Prostate gland (tissue), 2 donors: Measurements from ENCODE around the gene UTS2B. TPM values are rescaled to one million over a fixed set of nuclear protein-coding genes. Genes with fewer than 3 reads are reported as not detected.

Source experiments
- DNase-seq: peaks from one replicate; pipeline ENCODE4 v3.0.0-alpha.2; 2019; ENCODE audit warnings: low spot score
- H3K27ac ChIP-seq, 2 donors: fragments of 200-600 bp; sonication (generic); 2 replicates each; pipeline ENCODE4 v1.5.1; 2017 to 2019
- H3K27me3 ChIP-seq: fragments of 200-600 bp; sonication (generic); replicated peaks from 2 replicates; pipeline ENCODE4 v1.5.1; 2019; ENCODE audit not compliant: insufficient read depth
- H3K36me3 ChIP-seq, 2 donors: fragments of 200-600 bp; sonication (generic); 1 replicate in 1 of 2; 2 replicates in 1 of 2; pipeline versions ENCODE4 v1.5.1 to v1.8.1; 2017 to 2019
- H3K4me1 ChIP-seq: fragments of 200-600 bp; sonication (generic); replicated peaks from 2 replicates; pipeline ENCODE4 v1.5.1; 2019
- H3K4me3 ChIP-seq, 2 donors: fragments of 200-600 bp; sonication (generic); 2 replicates each; pipeline ENCODE4 v1.5.1; 2017 to 2019
- H3K9me3 ChIP-seq: fragments of 200-600 bp; sonication (generic); 2 replicates; pipeline ENCODE4 v1.5.1; 2017
- POLR2A ChIP-seq: fragments of 450-650 bp; IDR thresholded peaks from one replicate; pipeline ENCODE4 v1.6.1; 2016; ENCODE audit warnings: antibody characterized with exemption, mild to moderate bottlenecking
- POLR2AphosphoS5 ChIP-seq: sonication (generic); formaldehyde crosslinking; IDR thresholded peaks from one replicate; pipeline ENCODE4 v1.6.1; 2017; ENCODE audit warnings: antibody characterized with exemption
- WGBS: methylation state at CpG from one replicate; pipeline ENCODE4 v1.1.5; 2018; 5-methylcytosine and 5-hydroxymethylcytosine counted together
- intact Hi-C: fragments of 100-400 bp; cut with DNase I; formaldehyde crosslinking; loops from one replicate; pipeline ENCODE4 v1.14.2; 2022
- total RNA-seq, 2 donors: library from RNA; depleted of rRNA; stranded (reverse); fragments of >200 nt; gene quantifications; one replicate each; pipeline ENCODE4 v1.1.0, GENCODE V29; 2016
- TF ChIP-seq, protein P1 (sequence below), 4 experiments: fragments of 200-600 bp in 2 of 4; fragments of 450-650 bp in 2 of 4; sonication (generic) in 2 of 4; IDR thresholded peaks; 1 replicate in 3 of 4; 2 replicates in 1 of 4; pipeline ENCODE4 v1.5.1; 2016 to 2019; ENCODE audit warnings: antibody characterized with exemption in 4 of 4, mild to moderate bottlenecking in 2 of 4, moderate library complexity in 2 of 4

UTS2B gene
- total RNA-seq, 2 donors from 2014 or later = 0.18 to 4.3 TPM

DNA sequence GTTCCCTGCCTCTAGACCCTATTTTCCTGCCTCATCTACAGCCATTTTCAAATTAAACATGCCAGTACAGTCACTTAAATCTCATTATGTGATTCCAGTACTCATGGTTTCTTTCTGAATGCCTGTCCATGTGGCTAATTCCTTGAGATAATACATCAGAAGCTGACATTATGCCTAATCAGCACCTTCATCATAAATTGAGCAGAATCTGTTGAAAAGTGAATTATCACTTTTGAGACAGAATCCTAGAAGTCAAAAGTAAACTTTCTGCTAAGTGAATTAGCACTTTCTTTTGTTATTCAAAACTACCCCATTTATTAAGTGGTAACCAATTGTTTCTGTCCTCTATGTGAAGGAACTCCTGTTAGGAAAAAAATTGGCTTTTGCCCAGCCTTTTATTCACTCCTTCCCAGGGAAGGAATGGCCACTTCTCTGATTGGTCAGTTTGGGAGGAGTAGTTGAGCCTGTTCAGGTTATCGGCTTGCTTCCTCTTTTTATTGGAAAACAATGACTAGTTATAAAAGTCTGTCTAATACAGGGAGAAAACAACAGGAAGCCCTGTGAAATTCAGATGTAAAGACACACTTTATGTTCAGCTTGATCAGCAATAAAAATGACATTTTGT is 90.8 kb downstream of the UTS2B start:
- Histone ChIP-seq H3K36me3 (no peaks in the 10 kb centered on the region), H3K27ac (no peak overlapping the region), H3K27me3 (no peaks in the 10 kb centered on the region), H3K4me1 (no peaks in the 10 kb centered on the region), H3K4me3 (no peak overlapping the region), H3K9me3 (no peaks in the 10 kb centered on the region)
- DNase-seq = no peak
- intact Hi-C loops = no loop called here
- TF ChIP-seq, protein P1, sequence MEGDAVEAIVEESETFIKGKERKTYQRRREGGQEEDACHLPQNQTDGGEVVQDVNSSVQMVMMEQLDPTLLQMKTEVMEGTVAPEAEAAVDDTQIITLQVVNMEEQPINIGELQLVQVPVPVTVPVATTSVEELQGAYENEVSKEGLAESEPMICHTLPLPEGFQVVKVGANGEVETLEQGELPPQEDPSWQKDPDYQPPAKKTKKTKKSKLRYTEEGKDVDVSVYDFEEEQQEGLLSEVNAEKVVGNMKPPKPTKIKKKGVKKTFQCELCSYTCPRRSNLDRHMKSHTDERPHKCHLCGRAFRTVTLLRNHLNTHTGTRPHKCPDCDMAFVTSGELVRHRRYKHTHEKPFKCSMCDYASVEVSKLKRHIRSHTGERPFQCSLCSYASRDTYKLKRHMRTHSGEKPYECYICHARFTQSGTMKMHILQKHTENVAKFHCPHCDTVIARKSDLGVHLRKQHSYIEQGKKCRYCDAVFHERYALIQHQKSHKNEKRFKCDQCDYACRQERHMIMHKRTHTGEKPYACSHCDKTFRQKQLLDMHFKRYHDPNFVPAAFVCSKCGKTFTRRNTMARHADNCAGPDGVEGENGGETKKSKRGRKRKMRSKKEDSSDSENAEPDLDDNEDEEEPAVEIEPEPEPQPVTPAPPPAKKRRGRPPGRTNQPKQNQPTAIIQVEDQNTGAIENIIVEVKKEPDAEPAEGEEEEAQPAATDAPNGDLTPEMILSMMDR (IDR thresholded peaks at IDR 0.05) = no peak
- no peak for TF ChIP-seq POLR2A
- no peak for TF ChIP-seq POLR2AphosphoS5
- 19% methylated on average over 1 of the region's 1 CpG for WGBS

GRCh38 chr3:191238321-191238817 is 92.0 kb downstream of the UTS2B start:
- no peak for TF ChIP-seq POLR2A
- TF ChIP-seq, protein P1 (IDR thresholded peaks at IDR 0.05) = no peak
- intact Hi-C loops = no loop called here
- H3K4me3 ChIP-seq = no peak overlapping the region
- H3K27ac ChIP-seq = no peak overlapping the region
- H3K36me3 ChIP-seq = no peaks in the 10 kb centered on the region
- WGBS = 55% methylated on average over 4 of the region's 4 CpGs
- no peak for DNase-seq
- H3K9me3 ChIP-seq = no peaks in the 10 kb centered on the region
- H3K27me3 ChIP-seq = no peaks in the 10 kb centered on the region
- H3K4me1 ChIP-seq = no peaks in the 10 kb centered on the region

DNA sequence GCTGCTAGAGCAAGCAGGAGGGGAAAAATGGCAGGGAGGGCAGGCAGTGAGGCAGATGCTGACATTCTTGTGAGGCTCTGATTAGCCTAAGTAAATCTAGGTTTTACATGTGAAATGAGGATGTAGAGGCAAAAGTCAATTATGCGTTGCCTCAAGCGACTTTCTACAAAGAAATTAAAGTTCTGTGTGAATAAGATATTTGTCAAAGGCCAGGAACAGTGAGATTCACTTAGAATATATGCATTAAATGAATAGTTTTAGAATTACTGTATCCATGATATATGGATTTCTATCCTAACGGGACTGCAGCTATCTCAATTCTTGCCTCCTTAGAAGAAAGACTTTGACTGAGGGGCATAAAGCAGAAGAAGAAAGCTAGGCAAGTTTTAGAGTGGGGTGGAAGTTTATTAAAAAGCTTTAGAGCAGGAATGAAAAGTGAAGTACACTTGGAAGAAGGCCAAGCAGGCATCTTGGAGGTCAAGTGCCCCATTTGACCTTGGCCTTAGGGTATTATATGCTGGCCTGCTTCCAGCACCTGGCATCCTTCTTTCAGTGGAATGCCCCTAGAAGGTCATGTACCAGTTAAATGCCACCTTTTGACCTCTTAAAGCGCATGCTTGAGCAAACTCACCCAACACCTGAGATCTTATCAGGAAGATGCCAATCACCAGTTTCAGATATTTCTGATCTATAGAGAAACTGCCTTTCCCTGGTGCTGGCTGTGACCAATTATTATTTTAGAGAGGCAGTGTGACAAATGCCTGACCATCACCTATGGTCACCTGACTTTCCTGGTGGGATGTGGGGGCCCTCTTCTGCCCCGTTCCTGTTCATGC is 93.1 kb downstream of the UTS2B start:
- no peak overlapping the region for H3K27ac ChIP-seq
- H3K4me1 ChIP-seq = no peaks in the 10 kb centered on the region
- 93% methylated on average over 5 of the region's 5 CpGs for WGBS
- no peaks in the 10 kb centered on the region for H3K27me3 ChIP-seq
- H3K9me3 ChIP-seq = no peaks in the 10 kb centered on the region
- no peak overlapping the region for H3K4me3 ChIP-seq
- TF ChIP-seq, protein P1 (IDR thresholded peaks at IDR 0.05) = no peak
- TF ChIP-seq POLR2AphosphoS5 (no peak), POLR2A (no peak)
- no peaks in the 10 kb centered on the region for H3K36me3 ChIP-seq
- intact Hi-C loops = no loop called here
- no peak for DNase-seq

- intact Hi-C loops = no loop called here
- Histone ChIP-seq H3K9me3 (no peaks in the 10 kb centered on the region), H3K36me3 (no peaks in the 10 kb centered on the region), H3K27me3 (no peaks in the 10 kb centered on the region), H3K27ac (no peak overlapping the region), H3K4me1 (no peaks in the 10 kb centered on the region), H3K4me3 (no peak overlapping the region)
- 56% methylated on average over 3 of the region's 3 CpGs for WGBS
- TF ChIP-seq POLR2AphosphoS5 (no peak), POLR2A (no peak)
- TF ChIP-seq, protein P1 (IDR thresholded peaks at IDR 0.05) = no peak
- no peak for DNase-seq
Measured at GRCh38 chr3:191236646-191237045, 93.7 kb downstream of the UTS2B start.
